Endodermal cell (in vitro differentiated cells): Measurements from ENCODE around the gene NINJ1. TPM values are rescaled to one million over a fixed set of nuclear protein-coding genes. Genes with fewer than 3 reads are reported as not detected.
A peak's percentile ranks its signal among the peaks of the same experiment; 100 is the strongest.
"Not testable (repeated sequence)": the region's sequence is repeated elsewhere in the genome, so short reads cannot be mapped to it uniquely, and the experiment has no call there.

Experiments
- DNase-seq: peaks from one replicate; pipeline ENCODE4 v3.0.0-alpha.2; 2017
- H3K27ac ChIP-seq: 2 replicates; pipeline ENCODE4 v1.5.1; 2013; ENCODE audit warnings: mild to moderate bottlenecking, low read depth, low read length, moderate library complexity
- H3K27me3 ChIP-seq: 2 replicates; pipeline ENCODE4 v1.6.1; 2013; ENCODE audit warnings: mild to moderate bottlenecking, low read length, moderate library complexity; ENCODE audit not compliant: insufficient read depth, control insufficient read depth, poor library complexity, severe bottlenecking
- H3K36me3 ChIP-seq: 2 replicates; pipeline ENCODE4 v1.7.0; 2013; ENCODE audit warnings: mild to moderate bottlenecking, low read length, moderate library complexity; ENCODE audit not compliant: control insufficient read depth, insufficient read depth
- H3K4me1 ChIP-seq: one replicate; pipeline ENCODE4 v1.7.0; 2013; ENCODE audit warnings: low read length; ENCODE audit not compliant: control insufficient read depth, insufficient read depth
- H3K4me3 ChIP-seq: 2 replicates; pipeline ENCODE4 v1.5.1; 2013; ENCODE audit warnings: mild to moderate bottlenecking, low read length, moderate library complexity
- H3K9ac ChIP-seq: 2 replicates; pipeline ENCODE4 v1.6.1; 2013; ENCODE audit warnings: mild to moderate bottlenecking, low read length, moderate library complexity; ENCODE audit not compliant: poor library complexity, severe bottlenecking; ENCODE audit errors: extremely low read depth
- H3K9me3 ChIP-seq: 2 replicates; pipeline ENCODE4 v1.6.1; 2013; ENCODE audit warnings: mild to moderate bottlenecking, low read length, moderate library complexity; ENCODE audit not compliant: control insufficient read depth
- H3K27ac Mint-ChIP-seq: 2 replicates; pipeline ENCODE4 v1.8.0; 2020; ENCODE audit warnings: mixed read lengths
- H3K27me3 Mint-ChIP-seq: 2 replicates; pipeline ENCODE4 v1.8.0; 2021; ENCODE audit warnings: mild to moderate bottlenecking, mixed read lengths; ENCODE audit not compliant: insufficient read depth
- H3K36me3 Mint-ChIP-seq: 2 replicates; pipeline ENCODE4 v1.8.0; 2020; ENCODE audit warnings: low read depth, mixed read lengths
- H3K4me1 Mint-ChIP-seq: 2 replicates; pipeline ENCODE4 v1.8.0; 2020; ENCODE audit warnings: mixed read lengths
- H3K4me3 Mint-ChIP-seq: 2 replicates; pipeline ENCODE4 v1.8.0; 2020; ENCODE audit warnings: mild to moderate bottlenecking, moderate library complexity, mixed read lengths
- H3K9me3 Mint-ChIP-seq: 2 replicates; pipeline ENCODE4 v1.8.0; 2020; ENCODE audit warnings: mild to moderate bottlenecking, mixed read lengths
- CTCF ChIP-seq: fragments of 200-600 bp; sonication (generic); conservative IDR thresholded peaks from 2 replicates; pipeline ENCODE4 v1.5.0; 2021; ENCODE audit warnings: antibody characterized with exemption, mild to moderate bottlenecking
- WGBS, 2 experiments: methylation state at CpG; one replicate each; pipeline versions ENCODE4 v1.1.5 to v1.1.7; 2013; ENCODE audit warnings: missing lambda C conversion rate in 2 of 2, mixed read lengths in 1 of 2; ENCODE audit not compliant: insufficient coverage in 1 of 2, insufficient read length in 1 of 2; 5-methylcytosine and 5-hydroxymethylcytosine counted together
- total RNA-seq, 2 donors: library from RNA; stranded (reverse); fragmentation: NEBNext Ultra II Directional in 1 of 2; extraction: Animal tissue kit (Norgen Biotek cat#: 25700) in 1 of 2; gene quantifications; 2 replicates in 1 of 2; 3 replicates in 1 of 2; pipeline ENCODE4 v1.2.1, GENCODE V29; 2021

NINJ1 gene
- total RNA-seq, 2 donors from 2014 or later: 24.2 to 32.0 TPM

- no peaks in the 10 kb centered on the region for H3K27me3 Mint-ChIP-seq
- H3K27ac Mint-ChIP-seq: peak overlapping the region; percentile 74
- H3K27me3 ChIP-seq: no peaks in the 10 kb centered on the region
- H3K4me3 Mint-ChIP-seq: no peak overlapping the region
- peaks cover 2% of the 10 kb centered on the region for H3K36me3 Mint-ChIP-seq
- H3K4me3 ChIP-seq: no peak overlapping the region
- H3K4me1 ChIP-seq: no peaks in the 10 kb centered on the region
- no peak for TF ChIP-seq CTCF
- peaks cover 8% of the 10 kb centered on the region for H3K4me1 Mint-ChIP-seq
- H3K9me3 ChIP-seq: no peaks in the 10 kb centered on the region
- no peak overlapping the region for H3K9ac ChIP-seq
- no peaks in the 10 kb centered on the region for H3K9me3 Mint-ChIP-seq
- 91% methylated on average over 5 of the region's 5 CpGs; no CpG with 5 or more reads in 1 of the 2 experiments for WGBS, 2 experiments
- H3K27ac ChIP-seq: no peak overlapping the region
- no peaks in the 10 kb centered on the region for H3K36me3 ChIP-seq
- no peak for DNase-seq
Observed at GRCh38 chr9:93119703-93119952, 14.4 kb downstream of the NINJ1 start.

GRCh38 chr9:93118863-93119702, 15.0 kb downstream of the NINJ1 start:
- TF ChIP-seq CTCF: no peak
- Mint-ChIP-seq H3K27ac (peak overlapping the region; percentile 74), H3K4me1 (peaks cover 14% of the 10 kb centered on the region), H3K27me3 (no peaks in the 10 kb centered on the region), H3K9me3 (no peaks in the 10 kb centered on the region), H3K36me3 (no peaks in the 10 kb centered on the region), H3K4me3 (no peak overlapping the region)
- no peak overlapping the region for H3K4me3 ChIP-seq
- peak; percentile 30 for DNase-seq
- no peaks in the 10 kb centered on the region for H3K27me3 ChIP-seq
- no peaks in the 10 kb centered on the region for H3K4me1 ChIP-seq
- H3K9me3 ChIP-seq: no peaks in the 10 kb centered on the region
- WGBS, 2 experiments: 91 to 94% methylated on average over 7 to 12 of the region's 12 CpGs
- no peak overlapping the region for H3K9ac ChIP-seq
- no peaks in the 10 kb centered on the region for H3K36me3 ChIP-seq
- H3K27ac ChIP-seq: no peak overlapping the region

- H3K27ac Mint-ChIP-seq: no peak overlapping the region
- H3K4me1 Mint-ChIP-seq: peaks cover 16% of the 10 kb centered on the region
- Histone ChIP-seq H3K27me3 (no peaks in the 10 kb centered on the region), H3K36me3 (no peaks in the 10 kb centered on the region), H3K9ac (no peak overlapping the region), H3K4me1 (peaks cover 5% of the 10 kb centered on the region), H3K27ac (no peak overlapping the region), H3K4me3 (no peak overlapping the region), H3K9me3 (no peaks in the 10 kb centered on the region)
- H3K4me3 Mint-ChIP-seq: no peak overlapping the region
- no peaks in the 10 kb centered on the region for H3K9me3 Mint-ChIP-seq
- peak; percentile 29 for DNase-seq
- no peaks in the 10 kb centered on the region for H3K36me3 Mint-ChIP-seq
- 89 to 97% methylated on average over 9 to 12 of the region's 12 CpGs for WGBS, 2 experiments
- H3K27me3 Mint-ChIP-seq: no peaks in the 10 kb centered on the region
- no peak for TF ChIP-seq CTCF
Observed at GRCh38 chr9:93117924-93118862, 15.9 kb downstream of the NINJ1 start.

- H3K27ac ChIP-seq, H3K9ac ChIP-seq, DNase-seq, H3K27ac Mint-ChIP-seq, H3K4me3 ChIP-seq, H3K4me1 ChIP-seq, H3K9me3 ChIP-seq, H3K36me3 Mint-ChIP-seq, H3K27me3 Mint-ChIP-seq, H3K27me3 ChIP-seq, H3K4me3 Mint-ChIP-seq, H3K36me3 ChIP-seq, H3K9me3 Mint-ChIP-seq: not testable (repeated sequence)
- H3K4me1 Mint-ChIP-seq: peaks cover 16% of the 10 kb centered on the region
- 91% methylated on average over 5 to 9 of the region's 9 CpGs for WGBS, 2 experiments
Observed at GRCh38 chr9:93117521-93117920, 16.5 kb downstream of the NINJ1 start.
